Calu3 (cell line): ENCODE results near the gene SNRPA1. TPM values are rescaled to one million over a fixed set of nuclear protein-coding genes. Genes with fewer than 3 reads are reported as not detected.

Experiments
- BruUV-seq: library from RNA; stranded (reverse); fragments of 400-500 nt; replicated peaks from 2 replicates; lab custom pipeline; 2021; lab: Mats Ljungman, UMichigan
- CTCF ChIA-PET: fragments of 300-600 bp; sonication (Branson Sonifier 250); formaldehyde crosslinking; loops from one replicate; lab custom pipeline; 2022; ENCODE audit warnings: antibody characterized with exemption; lab: Charles Lee
- DNase-seq: peaks from one replicate; pipeline ENCODE4 v3.0.0; 2022
- H3K27ac Mint-ChIP-seq: one replicate; pipeline ENCODE4 v1.8.0; 2022; ENCODE audit warnings: mixed read lengths; ENCODE audit not compliant: unreplicated experiment
- H3K27me3 Mint-ChIP-seq: one replicate; pipeline ENCODE4 v1.8.0; 2022; ENCODE audit warnings: mixed read lengths; ENCODE audit not compliant: unreplicated experiment
- H3K36me3 Mint-ChIP-seq: one replicate; pipeline ENCODE4 v1.8.0; 2022; ENCODE audit warnings: mild to moderate bottlenecking, moderate library complexity, mixed read lengths; ENCODE audit not compliant: insufficient read depth, unreplicated experiment
- H3K4me1 Mint-ChIP-seq: one replicate; pipeline ENCODE4 v1.8.0; 2022; ENCODE audit warnings: mild to moderate bottlenecking, low read depth, mixed read lengths; ENCODE audit not compliant: unreplicated experiment
- H3K4me3 Mint-ChIP-seq: one replicate; pipeline ENCODE4 v1.8.0; 2022; ENCODE audit warnings: mild to moderate bottlenecking, low read depth, moderate library complexity, mixed read lengths; ENCODE audit not compliant: unreplicated experiment
- H3K9me3 Mint-ChIP-seq: one replicate; pipeline ENCODE4 v1.8.0; 2022; ENCODE audit warnings: low read depth, mixed read lengths; ENCODE audit not compliant: unreplicated experiment
- CTCF ChIP-seq: fragments of 200-600 bp; IDR thresholded peaks from one replicate; pipeline ENCODE4 v1.8.0; 2022; ENCODE audit warnings: antibody characterized with exemption; ENCODE audit not compliant: unreplicated experiment
- intact Hi-C: fragments of 100-400 bp; cut with micrococcal nuclease; formaldehyde crosslinking; loops from one replicate; pipeline ENCODE4 v1.10.0; 2022; ENCODE audit not compliant: unreplicated experiment
- total RNA-seq: library from RNA; stranded (reverse); gene quantifications from 2 replicates; pipeline ENCODE4 v1.2.3, GENCODE V29; 2022

SNRPA1 gene
- total RNA-seq, 1 experiment from 2014 or later = 140 TPM

GRCh38 chr15:101324524-101325177, 29.6 kb upstream of the SNRPA1 start:
- H3K4me3 Mint-ChIP-seq = no peak overlapping the region
- H3K27me3 Mint-ChIP-seq = peaks cover 35% of the 10 kb centered on the region
- peaks cover 16% of the 10 kb centered on the region for H3K4me1 Mint-ChIP-seq
- peak overlapping the region; percentile 2 for H3K27ac Mint-ChIP-seq
- intact Hi-C loops = no loop called here
- CTCF ChIA-PET = no interaction called here
- no peak for TF ChIP-seq CTCF
- no TSS peak for BruUV-seq
- no peaks in the 10 kb centered on the region for H3K36me3 Mint-ChIP-seq
- DNase-seq = peak; percentile 54
- H3K9me3 Mint-ChIP-seq = no peaks in the 10 kb centered on the region

- peaks cover 39% of the 10 kb centered on the region for H3K27me3 Mint-ChIP-seq
- H3K4me3 Mint-ChIP-seq = no peak overlapping the region
- CTCF ChIA-PET = no interaction called here
- peak overlapping the region; percentile 2 for H3K27ac Mint-ChIP-seq
- no peaks in the 10 kb centered on the region for H3K9me3 Mint-ChIP-seq
- H3K4me1 Mint-ChIP-seq = peaks cover 16% of the 10 kb centered on the region
- no TSS peak for BruUV-seq
- DNase-seq = no peak
- H3K36me3 Mint-ChIP-seq = no peaks in the 10 kb centered on the region
- no peak for TF ChIP-seq CTCF
- intact Hi-C loops = no loop called here
Observed at GRCh38 chr15:101323793-101324523, 28.9 kb upstream of the SNRPA1 start.

GRCh38 chr15:101322854-101323477, 27.9 kb upstream of the SNRPA1 start:
- no peak overlapping the region for H3K4me3 Mint-ChIP-seq
- CTCF ChIA-PET = no interaction called here
- no peak for TF ChIP-seq CTCF
- H3K4me1 Mint-ChIP-seq = peaks cover 16% of the 10 kb centered on the region
- H3K9me3 Mint-ChIP-seq = no peaks in the 10 kb centered on the region
- no TSS peak for BruUV-seq
- intact Hi-C loops = no loop called here
- peaks cover 43% of the 10 kb centered on the region for H3K27me3 Mint-ChIP-seq
- no peak for DNase-seq
- H3K36me3 Mint-ChIP-seq = no peaks in the 10 kb centered on the region
- H3K27ac Mint-ChIP-seq = no peak overlapping the region

GRCh38 chr15:101322016-101322695, 27.1 kb upstream of the SNRPA1 start:
- H3K9me3 Mint-ChIP-seq = no peaks in the 10 kb centered on the region
- no peak for TF ChIP-seq CTCF
- peaks cover 16% of the 10 kb centered on the region for H3K4me1 Mint-ChIP-seq
- CTCF ChIA-PET = no interaction called here
- H3K36me3 Mint-ChIP-seq = no peaks in the 10 kb centered on the region
- H3K27ac Mint-ChIP-seq = no peak overlapping the region
- H3K27me3 Mint-ChIP-seq = peaks cover 44% of the 10 kb centered on the region
- H3K4me3 Mint-ChIP-seq = no peak overlapping the region
- DNase-seq = no peak
- BruUV-seq = no TSS peak
- intact Hi-C loops = no loop called here
